ENCODE results near the gene TCTN2. TPM values are rescaled to one million over a fixed set of nuclear protein-coding genes. Genes with fewer than 3 reads are reported as not detected.

TCTN2 gene
- total RNA-seq, 2 donors from 2014 or later = 3.7 to 4.6 TPM

DNA sequence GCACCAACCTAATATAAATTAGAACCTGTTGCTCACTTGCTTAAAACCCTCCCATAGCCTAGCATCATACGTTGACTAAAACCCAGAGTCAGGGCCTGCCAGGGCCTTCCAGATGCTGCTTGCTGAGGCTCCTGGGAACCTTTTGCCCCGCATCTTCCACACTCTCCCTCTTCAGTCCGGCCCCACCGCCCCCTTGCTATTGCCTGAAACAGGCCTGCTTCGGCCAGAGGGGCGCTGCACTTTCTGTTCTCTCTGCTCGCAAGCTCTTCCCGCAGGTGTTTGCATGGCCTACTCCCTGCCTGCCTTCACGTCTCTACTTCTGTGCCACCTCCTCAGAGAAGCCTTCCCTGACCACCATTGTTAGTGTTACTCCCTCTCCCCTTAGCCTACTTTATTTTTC is 13.7 kb upstream of the TCTN2 start:
- H3K27ac ChIP-seq = no peak overlapping the region
- no peaks in the 10 kb centered on the region for H3K9me3 ChIP-seq
- H3K27me3 ChIP-seq = no peaks in the 10 kb centered on the region
- H3K4me3 ChIP-seq = no peak overlapping the region
- TF ChIP-seq, protein P1, sequence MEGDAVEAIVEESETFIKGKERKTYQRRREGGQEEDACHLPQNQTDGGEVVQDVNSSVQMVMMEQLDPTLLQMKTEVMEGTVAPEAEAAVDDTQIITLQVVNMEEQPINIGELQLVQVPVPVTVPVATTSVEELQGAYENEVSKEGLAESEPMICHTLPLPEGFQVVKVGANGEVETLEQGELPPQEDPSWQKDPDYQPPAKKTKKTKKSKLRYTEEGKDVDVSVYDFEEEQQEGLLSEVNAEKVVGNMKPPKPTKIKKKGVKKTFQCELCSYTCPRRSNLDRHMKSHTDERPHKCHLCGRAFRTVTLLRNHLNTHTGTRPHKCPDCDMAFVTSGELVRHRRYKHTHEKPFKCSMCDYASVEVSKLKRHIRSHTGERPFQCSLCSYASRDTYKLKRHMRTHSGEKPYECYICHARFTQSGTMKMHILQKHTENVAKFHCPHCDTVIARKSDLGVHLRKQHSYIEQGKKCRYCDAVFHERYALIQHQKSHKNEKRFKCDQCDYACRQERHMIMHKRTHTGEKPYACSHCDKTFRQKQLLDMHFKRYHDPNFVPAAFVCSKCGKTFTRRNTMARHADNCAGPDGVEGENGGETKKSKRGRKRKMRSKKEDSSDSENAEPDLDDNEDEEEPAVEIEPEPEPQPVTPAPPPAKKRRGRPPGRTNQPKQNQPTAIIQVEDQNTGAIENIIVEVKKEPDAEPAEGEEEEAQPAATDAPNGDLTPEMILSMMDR (IDR thresholded peaks at IDR 0.05) = no peak
- H3K36me3 ChIP-seq = peaks cover 9% of the 10 kb centered on the region
- H3K4me1 ChIP-seq = no peaks in the 10 kb centered on the region
- no peak for DNase-seq (ENCODE audit: low spot score)

GRCh38 chr12:123659996-123660727 is 10.8 kb upstream of the TCTN2 start:
- Histone ChIP-seq H3K4me3 (no peak overlapping the region), H3K9me3 (no peaks in the 10 kb centered on the region), H3K4me1 (no peaks in the 10 kb centered on the region), H3K36me3 (no peaks in the 10 kb centered on the region), H3K27ac (no peak overlapping the region), H3K27me3 (no peaks in the 10 kb centered on the region)
- TF ChIP-seq, protein P1 (IDR thresholded peaks at IDR 0.05) = no peak
- no peak for DNase-seq (ENCODE audit: low spot score)

- H3K27me3 ChIP-seq = no peaks in the 10 kb centered on the region
- TF ChIP-seq, protein P1 (IDR thresholded peaks at IDR 0.05) = no peak
- H3K36me3 ChIP-seq = no peaks in the 10 kb centered on the region
- H3K9me3 ChIP-seq = no peaks in the 10 kb centered on the region
- peaks cover 0 to 12% of the 10 kb centered on the region in 2 donors for H3K4me1 ChIP-seq
- H3K27ac ChIP-seq = no peak overlapping the region
- DNase-seq (ENCODE audit: low spot score) = no peak
- H3K4me3 ChIP-seq = no peak overlapping the region
Measured at GRCh38 chr12:123667771-123668170, 3.1 kb upstream of the TCTN2 start.

- TF ChIP-seq, protein P1 (IDR thresholded peaks at IDR 0.05) = no peak
- no peak overlapping the region for H3K27ac ChIP-seq
- H3K9me3 ChIP-seq = no peaks in the 10 kb centered on the region
- DNase-seq (ENCODE audit: low spot score) = no peak
- H3K27me3 ChIP-seq = no peaks in the 10 kb centered on the region
- peaks cover 0 to 12% of the 10 kb centered on the region in 2 donors for H3K4me1 ChIP-seq
- peaks cover 16% of the 10 kb centered on the region for H3K36me3 ChIP-seq
- H3K4me3 ChIP-seq = peak overlapping the region in 1 of 2 donors; percentile 87
Measured at GRCh38 chr12:123671876-123672275, 963 bp downstream of the TCTN2 start.

- Histone ChIP-seq H3K4me1 (peaks cover 0 to 12% of the 10 kb centered on the region in 2 donors), H3K36me3 (peaks cover 16% of the 10 kb centered on the region), H3K9me3 (no peaks in the 10 kb centered on the region), H3K27ac (no peak overlapping the region), H3K4me3 (no peak overlapping the region), H3K27me3 (no peaks in the 10 kb centered on the region)
- DNase-seq (ENCODE audit: low spot score) = no peak
- TF ChIP-seq, protein P1 (IDR thresholded peaks at IDR 0.05) = no peak
Measured at GRCh38 chr12:123675436-123675835, 4.5 kb downstream of the TCTN2 start.

Data from right atrium auricular region (tissue), 2 donors.